ENCODE measurements around the gene FBXO38.
A peak's percentile ranks its signal among the peaks of the same experiment; 100 is the strongest.

Gene FBXO38

DNA sequence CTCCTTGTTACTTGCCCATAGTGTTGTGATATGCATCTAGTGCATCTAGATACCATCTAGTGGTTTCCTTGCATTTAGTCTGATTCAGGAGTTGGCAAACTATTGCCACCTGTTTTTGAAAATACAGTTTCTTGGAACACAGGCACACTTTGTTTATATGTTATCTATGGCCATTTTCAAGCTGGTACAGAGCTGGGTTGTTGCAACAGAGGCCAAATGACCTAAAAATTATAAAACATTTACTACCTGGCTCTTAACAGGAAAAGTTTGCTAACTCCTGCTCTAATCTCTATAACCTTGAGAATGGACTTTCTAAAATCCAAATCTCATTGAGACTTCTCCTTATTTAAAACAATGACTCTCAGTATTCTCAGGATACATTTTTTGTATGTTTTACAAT lies 19.4 kb upstream of the FBXO38 start:
- no peak for DNase-seq (ENCODE audit: extremely low read depth, insufficient read length)
- Histone ChIP-seq H3K27me3 (replicated peaks; ENCODE audit: control insufficient read depth, insufficient read depth, low read length) (no peaks in the 10 kb centered on the region), H3K4me3 (replicated peaks; ENCODE audit: low read depth, low read length) (no peak overlapping the region), H3K36me3 (ENCODE audit: control insufficient read depth, insufficient read depth, low read length) (no peaks in the 10 kb centered on the region)
- no peak for TF ChIP-seq CTCF (IDR thresholded peaks at IDR 0.05; ENCODE audit: insufficient read depth, low read length, poor library complexity, severe bottlenecking)

- H3K4me3 ChIP-seq (replicated peaks; ENCODE audit: low read depth, low read length) = no peak overlapping the region
- no peak for TF ChIP-seq CTCF (IDR thresholded peaks at IDR 0.05; ENCODE audit: insufficient read depth, low read length, poor library complexity, severe bottlenecking)
- H3K36me3 ChIP-seq (ENCODE audit: control insufficient read depth, insufficient read depth, low read length) = no peaks in the 10 kb centered on the region
- no peaks in the 10 kb centered on the region for H3K27me3 ChIP-seq (replicated peaks; ENCODE audit: control insufficient read depth, insufficient read depth, low read length)
- no peak for DNase-seq (ENCODE audit: extremely low read depth, insufficient read length)
Observed at GRCh38 chr5:148368299-148368698, 15.5 kb upstream of the FBXO38 start.

- no peak for DNase-seq (ENCODE audit: extremely low read depth, insufficient read length)
- TF ChIP-seq CTCF (IDR thresholded peaks at IDR 0.05; ENCODE audit: insufficient read depth, low read length, poor library complexity, severe bottlenecking) = no peak
- H3K36me3 ChIP-seq (ENCODE audit: control insufficient read depth, insufficient read depth, low read length) = no peaks in the 10 kb centered on the region
- no peaks in the 10 kb centered on the region for H3K27me3 ChIP-seq (replicated peaks; ENCODE audit: control insufficient read depth, insufficient read depth, low read length)
- H3K4me3 ChIP-seq (replicated peaks; ENCODE audit: low read depth, low read length) = no peak overlapping the region
Observed at GRCh38 chr5:148372166-148372725, 11.5 kb upstream of the FBXO38 start.

- no peaks in the 10 kb centered on the region for H3K27me3 ChIP-seq (replicated peaks; ENCODE audit: control insufficient read depth, insufficient read depth, low read length)
- no peaks in the 10 kb centered on the region for H3K36me3 ChIP-seq (ENCODE audit: control insufficient read depth, insufficient read depth, low read length)
- no peak for DNase-seq (ENCODE audit: extremely low read depth, insufficient read length)
- no peak overlapping the region for H3K4me3 ChIP-seq (replicated peaks; ENCODE audit: low read depth, low read length)
- no peak for TF ChIP-seq CTCF (IDR thresholded peaks at IDR 0.05; ENCODE audit: insufficient read depth, low read length, poor library complexity, severe bottlenecking)
Observed at GRCh38 chr5:148372893-148373292, 10.9 kb upstream of the FBXO38 start.

DNA sequence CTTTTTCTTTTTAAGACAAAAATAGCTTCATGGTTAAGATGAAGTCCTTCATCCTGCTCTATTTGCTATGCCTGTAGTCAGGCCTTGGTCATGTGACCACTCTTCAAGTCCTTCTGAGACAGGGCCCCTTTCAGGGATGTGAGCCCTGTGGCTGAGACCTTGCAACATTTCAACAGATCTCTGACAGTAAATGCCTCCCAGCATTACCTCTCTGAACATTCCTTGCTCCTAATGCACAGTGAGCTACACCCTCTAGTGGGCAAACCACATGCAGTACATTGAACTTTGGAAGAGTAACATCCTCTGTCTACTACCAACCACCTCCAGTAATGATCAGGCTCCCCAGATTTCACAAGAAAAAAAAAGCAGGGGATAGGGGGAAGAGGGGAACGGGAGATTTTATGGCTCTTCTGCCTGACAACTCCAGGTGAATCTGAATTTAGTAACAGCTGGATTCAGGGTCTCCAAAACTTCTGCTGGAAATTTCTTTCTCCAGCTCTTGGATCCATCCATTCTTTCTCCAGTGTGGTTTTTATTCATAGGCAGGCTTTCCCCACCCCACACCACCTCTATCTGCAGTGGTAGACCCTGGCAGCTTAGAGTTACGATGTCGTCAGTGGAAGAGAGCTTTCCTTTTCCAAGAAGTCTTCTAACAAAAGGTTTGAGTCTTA lies 8.9 kb upstream of the FBXO38 start:
- Histone ChIP-seq H3K4me3 (replicated peaks; ENCODE audit: low read depth, low read length) (no peak overlapping the region), H3K27me3 (replicated peaks; ENCODE audit: control insufficient read depth, insufficient read depth, low read length) (no peaks in the 10 kb centered on the region), H3K36me3 (ENCODE audit: control insufficient read depth, insufficient read depth, low read length) (no peaks in the 10 kb centered on the region)
- no peak for DNase-seq (ENCODE audit: extremely low read depth, insufficient read length)
- peak; percentile 74 for TF ChIP-seq CTCF (IDR thresholded peaks at IDR 0.05; ENCODE audit: insufficient read depth, low read length, poor library complexity, severe bottlenecking)

All from GM06990 (cell line).